T47D (cell line): ENCODE data around the gene BTBD2.

ENCODE experiments used
- DNase-seq, 2 experiments: peaks; one replicate each; pipeline versions ENCODE4 v3.0.0 to v3.0.0-alpha.2; 2011 to 2012; ENCODE audit warnings: low read depth in 1 of 2, low spot score in 1 of 2
- JUND ChIP-seq: IDR thresholded peaks from 2 replicates; pipeline ENCODE4 v1.6.1; 2012; ENCODE audit warnings: low read depth
- in situ Hi-C: cut with HindIII; loops from 2 replicates; pipeline ENCODE4 v1.10.0; 2016; ENCODE audit warnings: low sequenced_read_pairs, low pct_unique_long_range_greater_than_20kb

The BTBD2 gene

GRCh38 chr19:1974381-1975161 lies 40.9 kb downstream of the BTBD2 start:
- in situ Hi-C loops, result no loop called here
- no peak for TF ChIP-seq JUND
- DNase-seq, result no peak

GRCh38 chr19:1970806-1971502 lies 44.6 kb downstream of the BTBD2 start:
- TF ChIP-seq JUND, result no peak
- in situ Hi-C loops, result no loop called here
- no peak for DNase-seq

DNA sequence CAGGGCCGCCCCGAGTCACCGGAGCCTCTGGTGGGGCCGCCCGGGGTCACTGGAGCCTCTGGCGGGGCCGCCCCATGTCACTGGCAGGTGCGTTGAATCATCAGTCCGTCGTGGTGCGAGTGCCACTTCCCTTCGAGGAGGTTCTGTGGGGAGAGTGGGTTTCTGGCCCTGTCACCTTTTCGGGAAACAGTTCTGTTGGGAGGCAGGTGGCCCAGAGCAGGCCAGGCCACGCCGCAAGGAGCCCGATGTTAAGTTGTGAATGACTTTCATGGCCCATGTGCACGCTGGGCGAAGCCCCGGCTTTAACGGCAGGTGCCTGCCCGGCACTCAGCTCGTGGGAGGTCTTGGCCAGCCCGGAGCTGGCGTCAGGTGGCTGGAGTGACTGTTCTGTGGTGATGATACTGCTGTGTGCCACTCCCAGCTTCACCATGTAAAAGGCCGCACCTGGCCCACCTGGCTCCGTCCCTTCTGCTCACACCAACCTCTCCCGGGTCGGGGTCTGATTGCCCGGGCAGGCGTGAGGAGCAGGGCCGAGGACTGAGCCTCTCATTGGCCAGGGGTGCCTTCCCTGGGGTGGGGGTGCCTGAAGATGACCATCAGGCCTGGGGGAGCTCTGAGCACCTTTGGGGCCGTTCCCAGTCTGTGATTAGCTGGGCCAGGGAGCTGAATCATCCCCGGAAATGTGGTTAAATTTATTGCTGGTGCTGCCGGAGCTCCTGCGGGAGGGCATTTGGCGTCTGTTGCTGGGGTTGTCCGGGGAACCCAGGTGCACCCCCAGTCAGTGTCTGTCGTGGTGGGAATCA lies 45.3 kb downstream of the BTBD2 start:
- no peak for TF ChIP-seq JUND
- in situ Hi-C loops, result no loop called here
- no peak for DNase-seq

GRCh38 chr19:1969176-1970002 lies 46.1 kb downstream of the BTBD2 start:
- no peak for TF ChIP-seq JUND
- DNase-seq, result no peak

GRCh38 chr19:1968279-1969175 lies 47.0 kb downstream of the BTBD2 start:
- no peak for TF ChIP-seq JUND
- in situ Hi-C loops, result no loop called here
- no peak for DNase-seq

More at GRCh38 chr19:1969176-1970002, 46.1 kb downstream of the BTBD2 start:
- in situ Hi-C loops, result no loop called here

- TF ChIP-seq JUND, result no peak
- in situ Hi-C loops, result no loop called here
- DNase-seq, result no peak
Observed at GRCh38 chr19:1967087-1967608, 48.4 kb downstream of the BTBD2 start.

DNA sequence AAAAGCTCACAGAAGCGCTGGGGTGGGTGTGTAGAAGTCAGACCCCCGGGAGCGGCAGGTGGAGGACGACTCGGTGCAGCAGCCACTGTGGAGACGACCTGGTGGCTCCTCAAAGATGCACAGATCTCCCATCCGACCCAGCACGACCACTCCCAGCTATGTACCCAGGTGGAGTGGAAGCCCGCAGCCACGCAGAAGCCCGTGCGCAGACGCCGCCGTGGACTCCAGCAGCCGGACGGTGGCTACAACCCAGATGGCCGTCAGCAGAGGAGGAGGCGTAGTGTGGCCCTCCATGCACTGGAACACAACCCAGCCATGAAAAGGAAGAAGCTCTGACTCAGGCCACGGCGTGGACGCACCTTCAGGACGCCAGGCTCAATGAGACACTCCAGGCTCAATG lies 52.8 kb downstream of the BTBD2 start:
- in situ Hi-C loops, result no loop called here
- TF ChIP-seq JUND, result no peak
- DNase-seq, result no peak

DNA sequence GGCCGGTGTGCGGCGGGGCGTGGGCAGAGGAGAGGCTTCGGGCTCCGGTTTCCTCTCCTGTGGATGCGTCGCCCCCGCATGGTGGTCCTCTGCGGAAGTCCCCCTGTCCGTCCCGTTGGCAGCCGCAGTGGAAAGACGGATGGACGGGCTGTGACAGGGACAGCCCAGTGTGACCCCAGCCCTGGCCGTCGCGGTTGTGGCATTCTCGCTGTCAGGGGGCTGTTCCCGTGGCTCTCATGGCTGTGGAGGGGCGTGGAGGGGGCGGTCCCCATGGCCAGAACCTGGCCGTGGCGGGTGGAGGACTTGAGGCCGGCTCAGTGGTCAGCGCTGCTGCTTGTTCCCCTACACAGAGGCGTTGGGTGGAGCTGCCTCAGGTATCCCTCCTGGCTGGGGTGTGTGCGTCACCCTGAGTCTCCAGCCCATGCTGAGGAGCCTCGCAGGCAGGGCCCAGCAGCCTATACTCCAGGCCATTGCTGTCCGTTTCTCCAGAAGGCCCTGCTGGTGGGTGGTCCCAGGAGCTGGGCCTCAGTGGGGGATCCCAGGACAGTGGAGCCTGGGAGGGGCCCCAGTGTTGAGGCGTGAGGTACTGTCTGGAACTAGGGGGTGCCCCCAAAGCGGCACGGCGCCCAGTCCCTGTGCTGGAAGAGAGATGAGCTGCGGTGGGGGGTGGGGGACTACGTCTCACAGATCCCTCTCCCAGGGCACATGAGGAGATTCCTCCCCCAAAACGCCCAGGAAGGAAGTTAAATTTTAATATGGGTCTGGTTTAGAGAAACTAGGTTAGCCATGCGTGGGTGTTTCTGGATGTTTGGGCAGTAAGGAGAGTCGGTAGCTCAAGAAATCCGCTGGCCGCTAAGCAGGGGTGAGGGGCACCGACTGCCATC lies 54.3 kb downstream of the BTBD2 start:
- no peak for TF ChIP-seq JUND
- in situ Hi-C loops, result no loop called here
- DNase-seq, result no peak

- in situ Hi-C loops, result no loop called here
- no peak for DNase-seq
- TF ChIP-seq JUND, result no peak
Observed at GRCh38 chr19:1959928-1960589, 55.5 kb downstream of the BTBD2 start.
